Measurements from ENCODE around the gene MRNIP.

MRNIP gene

GRCh38 chr5:179879003-179879689 is 20.5 kb upstream of the MRNIP start:
- Histone ChIP-seq H3K27ac (ENCODE audit: low read depth, low read length) (no peak overlapping the region), H3K9ac (ENCODE audit: low read length in 5 of 5) (no peak overlapping the region), H3K9me3 (ENCODE audit: control insufficient read depth in 5 of 5, low read length in 5 of 5) (peaks cover 0 to 16% (median 12%) of the 10 kb centered on the region in 5 donors), H3K27me3 (ENCODE audit: control insufficient read depth in 5 of 5, insufficient read depth in 4 of 5, low read length in 5 of 5) (no peaks in the 10 kb centered on the region), H3K36me3 (ENCODE audit: control insufficient read depth in 5 of 5, insufficient read depth in 5 of 5, low read length in 5 of 5) (peaks cover 10 to 73% (median 64%) of the 10 kb centered on the region in 5 donors), H3K4me1 (ENCODE audit: control insufficient read depth in 5 of 5, insufficient read depth in 5 of 5, low read length in 5 of 5) (peaks cover 0 to 6% (median 3%) of the 10 kb centered on the region in 5 donors), H3K4me3 (ENCODE audit: low read depth in 1 of 5, low read length in 5 of 5) (no peak overlapping the region)

GRCh38 chr5:179878222-179879002 is 19.8 kb upstream of the MRNIP start:
- Histone ChIP-seq H3K9ac (ENCODE audit: low read length in 5 of 5) (no peak overlapping the region), H3K27ac (ENCODE audit: low read depth, low read length) (no peak overlapping the region), H3K9me3 (ENCODE audit: control insufficient read depth in 5 of 5, low read length in 5 of 5) (peaks cover 0 to 11% (median 8%) of the 10 kb centered on the region in 5 donors), H3K27me3 (ENCODE audit: control insufficient read depth in 5 of 5, insufficient read depth in 4 of 5, low read length in 5 of 5) (no peaks in the 10 kb centered on the region), H3K4me1 (ENCODE audit: control insufficient read depth in 5 of 5, insufficient read depth in 5 of 5, low read length in 5 of 5) (peaks cover 0 to 6% (median 3%) of the 10 kb centered on the region in 5 donors), H3K4me3 (ENCODE audit: low read depth in 1 of 5, low read length in 5 of 5) (no peak overlapping the region), H3K36me3 (ENCODE audit: control insufficient read depth in 5 of 5, insufficient read depth in 5 of 5, low read length in 5 of 5) (peaks cover 3 to 73% (median 64%) of the 10 kb centered on the region in 5 donors)

- H3K9me3 ChIP-seq (ENCODE audit: control insufficient read depth in 5 of 5, low read length in 5 of 5): no peaks in the 10 kb centered on the region
- H3K27ac ChIP-seq (ENCODE audit: low read depth, low read length): no peak overlapping the region
- peak overlapping the region in 1 of 5 donors; percentile 28 for H3K9ac ChIP-seq (ENCODE audit: low read length in 5 of 5)
- H3K36me3 ChIP-seq (ENCODE audit: control insufficient read depth in 5 of 5, insufficient read depth in 5 of 5, low read length in 5 of 5): peaks cover 2 to 88% (median 78%) of the 10 kb centered on the region in 5 donors
- H3K4me3 ChIP-seq (ENCODE audit: low read depth in 1 of 5, low read length in 5 of 5): no peak overlapping the region
- H3K27me3 ChIP-seq (ENCODE audit: control insufficient read depth in 5 of 5, insufficient read depth in 4 of 5, low read length in 5 of 5): no peaks in the 10 kb centered on the region
- H3K4me1 ChIP-seq (ENCODE audit: control insufficient read depth in 5 of 5, insufficient read depth in 5 of 5, low read length in 5 of 5): peaks cover 0 to 6% (median 3%) of the 10 kb centered on the region in 5 donors
These were observed 18.0 kb upstream of the MRNIP start for GRCh38 chr5:179876610-179876952.

- H3K4me3 ChIP-seq (ENCODE audit: low read depth in 1 of 5, low read length in 5 of 5): no peak overlapping the region
- peaks cover 2 to 93% (median 81%) of the 10 kb centered on the region in 5 donors for H3K36me3 ChIP-seq (ENCODE audit: control insufficient read depth in 5 of 5, insufficient read depth in 5 of 5, low read length in 5 of 5)
- H3K9ac ChIP-seq (ENCODE audit: low read length in 5 of 5): peak overlapping the region in 1 of 5 donors; percentile 28
- H3K9me3 ChIP-seq (ENCODE audit: control insufficient read depth in 5 of 5, low read length in 5 of 5): no peaks in the 10 kb centered on the region
- no peaks in the 10 kb centered on the region for H3K27me3 ChIP-seq (ENCODE audit: control insufficient read depth in 5 of 5, insufficient read depth in 4 of 5, low read length in 5 of 5)
- peaks cover 0 to 6% (median 3%) of the 10 kb centered on the region in 5 donors for H3K4me1 ChIP-seq (ENCODE audit: control insufficient read depth in 5 of 5, insufficient read depth in 5 of 5, low read length in 5 of 5)
- no peak overlapping the region for H3K27ac ChIP-seq (ENCODE audit: low read depth, low read length)
These were observed 17.4 kb upstream of the MRNIP start for GRCh38 chr5:179875741-179876609.

- peaks cover 2 to 93% (median 86%) of the 10 kb centered on the region in 5 donors for H3K36me3 ChIP-seq (ENCODE audit: control insufficient read depth in 5 of 5, insufficient read depth in 5 of 5, low read length in 5 of 5)
- no peak overlapping the region for H3K27ac ChIP-seq (ENCODE audit: low read depth, low read length)
- no peaks in the 10 kb centered on the region for H3K9me3 ChIP-seq (ENCODE audit: control insufficient read depth in 5 of 5, low read length in 5 of 5)
- H3K9ac ChIP-seq (ENCODE audit: low read length in 5 of 5): no peak overlapping the region
- H3K4me1 ChIP-seq (ENCODE audit: control insufficient read depth in 5 of 5, insufficient read depth in 5 of 5, low read length in 5 of 5): peaks cover 0 to 6% (median 3%) of the 10 kb centered on the region in 5 donors
- H3K4me3 ChIP-seq (ENCODE audit: low read depth in 1 of 5, low read length in 5 of 5): no peak overlapping the region
- no peaks in the 10 kb centered on the region for H3K27me3 ChIP-seq (ENCODE audit: control insufficient read depth in 5 of 5, insufficient read depth in 4 of 5, low read length in 5 of 5)
These were observed 16.1 kb upstream of the MRNIP start for GRCh38 chr5:179874536-179875292.

- Histone ChIP-seq H3K4me1 (ENCODE audit: control insufficient read depth in 5 of 5, insufficient read depth in 5 of 5, low read length in 5 of 5) (peaks cover 0 to 6% (median 3%) of the 10 kb centered on the region in 5 donors), H3K36me3 (ENCODE audit: control insufficient read depth in 5 of 5, insufficient read depth in 5 of 5, low read length in 5 of 5) (peaks cover 2 to 93% (median 86%) of the 10 kb centered on the region in 5 donors), H3K9me3 (ENCODE audit: control insufficient read depth in 5 of 5, low read length in 5 of 5) (no peaks in the 10 kb centered on the region), H3K9ac (ENCODE audit: low read length in 5 of 5) (no peak overlapping the region), H3K27ac (ENCODE audit: low read depth, low read length) (no peak overlapping the region), H3K27me3 (ENCODE audit: control insufficient read depth in 5 of 5, insufficient read depth in 4 of 5, low read length in 5 of 5) (no peaks in the 10 kb centered on the region), H3K4me3 (ENCODE audit: low read depth in 1 of 5, low read length in 5 of 5) (no peak overlapping the region)
These were observed 15.5 kb upstream of the MRNIP start for GRCh38 chr5:179874136-179874535.

- Histone ChIP-seq H3K36me3 (ENCODE audit: control insufficient read depth in 5 of 5, insufficient read depth in 5 of 5, low read length in 5 of 5) (peaks cover 2 to 93% (median 87%) of the 10 kb centered on the region in 5 donors), H3K4me3 (ENCODE audit: low read depth in 1 of 5, low read length in 5 of 5) (no peak overlapping the region), H3K4me1 (ENCODE audit: control insufficient read depth in 5 of 5, insufficient read depth in 5 of 5, low read length in 5 of 5) (peaks cover 0 to 6% (median 3%) of the 10 kb centered on the region in 5 donors), H3K27me3 (ENCODE audit: control insufficient read depth in 5 of 5, insufficient read depth in 4 of 5, low read length in 5 of 5) (no peaks in the 10 kb centered on the region), H3K9me3 (ENCODE audit: control insufficient read depth in 5 of 5, low read length in 5 of 5) (no peaks in the 10 kb centered on the region), H3K9ac (ENCODE audit: low read length in 5 of 5) (no peak overlapping the region), H3K27ac (ENCODE audit: low read depth, low read length) (no peak overlapping the region)
These were observed 15.0 kb upstream of the MRNIP start for GRCh38 chr5:179873588-179874110.

- Histone ChIP-seq H3K36me3 (ENCODE audit: control insufficient read depth in 5 of 5, insufficient read depth in 5 of 5, low read length in 5 of 5) (peaks cover 2 to 92% (median 86%) of the 10 kb centered on the region in 5 donors), H3K4me3 (ENCODE audit: low read depth in 1 of 5, low read length in 5 of 5) (no peak overlapping the region)
These were observed 14.4 kb upstream of the MRNIP start for GRCh38 chr5:179872828-179873575.

More at GRCh38 chr5:179872828-179873575, 14.4 kb upstream of the MRNIP start:
- no peak overlapping the region for H3K27ac ChIP-seq (ENCODE audit: low read depth, low read length)
- H3K4me1 ChIP-seq (ENCODE audit: control insufficient read depth in 5 of 5, insufficient read depth in 5 of 5, low read length in 5 of 5): peaks cover 0 to 6% (median 0%) of the 10 kb centered on the region in 5 donors
- H3K9me3 ChIP-seq (ENCODE audit: control insufficient read depth in 5 of 5, low read length in 5 of 5): no peaks in the 10 kb centered on the region
- no peaks in the 10 kb centered on the region for H3K27me3 ChIP-seq (ENCODE audit: control insufficient read depth in 5 of 5, insufficient read depth in 4 of 5, low read length in 5 of 5)
- no peak overlapping the region for H3K9ac ChIP-seq (ENCODE audit: low read length in 5 of 5)

Measured in subcutaneous abdominal adipose tissue (tissue), 5 donors.